HepG2 (cell line): ENCODE measurements around the gene FOXP3. TPM values are rescaled to one million over a fixed set of nuclear protein-coding genes. Genes with fewer than 3 reads are reported as not detected.

Experiments used
- ATAD3A ChIP-seq: sonication (generic); formaldehyde crosslinking; IDR thresholded peaks from 2 replicates; pipeline ENCODE4 v1.4.0; 2020; ENCODE audit warnings: missing genetic modification reagents
- ATF7 ChIP-seq, 2 experiments: fragments of 450-650 bp in 1 of 2; sonication (generic) in 1 of 2; formaldehyde crosslinking in 1 of 2; IDR thresholded peaks; 2 replicates each; pipeline versions ENCODE4 v1.4.0 to v1.6.1; 2016 to 2020; ENCODE audit warnings: antibody characterized with exemption in 1 of 2, mild to moderate bottlenecking in 1 of 2, missing genetic modification reagents in 1 of 2
- BORCS8-MEF2B ChIP-seq: sonication (generic); formaldehyde crosslinking; IDR thresholded peaks from 2 replicates; pipeline ENCODE4 v1.8.0; 2022; ENCODE audit warnings: mild to moderate bottlenecking, missing genetic modification reagents
- ETV5 ChIP-seq: IDR thresholded peaks from 2 replicates; pipeline ENCODE4 v1.6.1; 2018; ENCODE audit warnings: missing biosample characterization, missing genetic modification reagents, inconsistent platforms, borderline replicate concordance
- FOXC1 ChIP-seq: sonication (generic); formaldehyde crosslinking; IDR thresholded peaks from 2 replicates; pipeline ENCODE4 v1.8.0; 2022; ENCODE audit warnings: mild to moderate bottlenecking, missing genetic modification reagents, borderline replicate concordance
- FOXJ3 ChIP-seq: sonication (generic); formaldehyde crosslinking; IDR thresholded peaks from 2 replicates; pipeline ENCODE4 v1.4.0; 2020; ENCODE audit warnings: missing genetic modification reagents, mild to moderate bottlenecking, borderline replicate concordance
- GTF3A ChIP-seq: sonication (generic); formaldehyde crosslinking; conservative IDR thresholded peaks from 2 replicates; pipeline ENCODE4 v1.4.0; 2020; ENCODE audit warnings: mild to moderate bottlenecking, missing genetic modification reagents
- HDAC2 ChIP-seq: sonication (generic); formaldehyde crosslinking; IDR thresholded peaks from 2 replicates; pipeline ENCODE4 v1.4.0; 2020; ENCODE audit warnings: missing genetic modification reagents
- HNF4G ChIP-seq, 2 experiments: sonication (generic) in 1 of 2; formaldehyde crosslinking in 1 of 2; IDR thresholded peaks; 2 replicates each; pipeline versions ENCODE4 v1.4.0 to v1.6.1; 2011 to 2020; ENCODE audit warnings: borderline replicate concordance in 2 of 2, low read depth in 2 of 2, mild to moderate bottlenecking in 2 of 2, low read length in 1 of 2, missing genetic modification reagents in 1 of 2, moderate library complexity in 1 of 2
- KAT8 ChIP-seq: IDR thresholded peaks from 2 replicates; pipeline ENCODE4 v1.6.1; 2016; ENCODE audit warnings: missing genetic modification reagents, missing compliant biosample characterization
- NKX3-1 ChIP-seq: sonication (generic); formaldehyde crosslinking; IDR thresholded peaks from 2 replicates; pipeline ENCODE4 v1.5.0; 2020; ENCODE audit warnings: missing genetic modification reagents
- SALL1 ChIP-seq: sonication (generic); formaldehyde crosslinking; IDR thresholded peaks from 2 replicates; pipeline ENCODE4 v1.8.0; 2022; ENCODE audit warnings: mild to moderate bottlenecking, missing genetic modification reagents
- SRSF1 ChIP-seq: fragments of 200-400 bp; formaldehyde crosslinking; optimal IDR thresholded peaks from 2 replicates; pipeline ENCODE3; 2017; ENCODE audit warnings: mild to moderate bottlenecking, low read depth, low read length, moderate library complexity
- ZFY ChIP-seq: sonication (generic); formaldehyde crosslinking; IDR thresholded peaks from 2 replicates; pipeline ENCODE4 v1.4.0; 2020; ENCODE audit warnings: missing genetic modification reagents
- ZNF879 ChIP-seq: sonication (generic); formaldehyde crosslinking; IDR thresholded peaks from 2 replicates; pipeline ENCODE4 v1.8.1; 2023; ENCODE audit warnings: missing genetic modification reagents
- polyA plus RNA-seq, 8 experiments: library from polyadenylated mRNA; depleted of rRNA in 3 of 8; stranded (reverse) in 7 of 8; unstranded in 1 of 8; fragments of >200 nt; fragmentation: Illumina TruSeq in 4 of 8; extraction: Trizol in 4 of 8; gene quantifications; 2 replicates each; pipeline versions ENCODE4 v1.2.1 to v1.2.3, GENCODE V29; 2011 to 2016; ENCODE audit warnings: low read depth in 4 of 8, missing spikeins in 1 of 8, mixed read lengths in 1 of 8; ENCODE audit not compliant: insufficient read depth in 1 of 8
- total RNA-seq, 5 experiments: library from RNA; depleted of rRNA; stranded (reverse); fragments of >200 nt; fragmentation: Illumina TruSeq; extraction: Trizol; gene quantifications; 2 replicates each; pipeline ENCODE4 v1.2.3, GENCODE V29; 2016; ENCODE audit warnings: low read depth in 1 of 5
- TF ChIP-seq, protein P1 (sequence below): sonication (generic); formaldehyde crosslinking; IDR thresholded peaks from 2 replicates; pipeline ENCODE4 v1.5.0; 2020; ENCODE audit warnings: mild to moderate bottlenecking, missing genetic modification reagents
- TF ChIP-seq, protein P2 (sequence below): sonication (generic); formaldehyde crosslinking; IDR thresholded peaks from 2 replicates; pipeline ENCODE4 v1.9.0; 2022; ENCODE audit warnings: missing genetic modification reagents, mild to moderate bottlenecking, borderline replicate concordance
- TF ChIP-seq, protein P3 (sequence below): sonication (generic); formaldehyde crosslinking; conservative IDR thresholded peaks from 2 replicates; pipeline ENCODE4 v1.8.0; 2022; ENCODE audit warnings: low read depth, missing genetic modification reagents
- TF ChIP-seq, protein P4 (sequence below): sonication (generic); formaldehyde crosslinking; IDR thresholded peaks from 2 replicates; pipeline ENCODE4 v1.4.0; 2020; ENCODE audit warnings: mild to moderate bottlenecking, missing genetic modification reagents

The FOXP3 gene
- total and polyA plus RNA-seq, 2 of the 13 experiments (the other 11 are each of a cell fraction or from before 2014, with no cell fraction given), result 0.04 TPM; not detected in 1

GRCh38 chrX:49269010-49269766, 4.7 kb upstream of the FOXP3 start (continued):
- TF ChIP-seq FOXC1 (no peak; the same call in 1 of the 2 replicates), ATF7 (IDR thresholded peaks at IDR 0.05) (no peak), ATF7 (CRISPR knock-in tag; IDR thresholded peaks at IDR 0.05) (no peak), ATAD3A (CRISPR knock-in tag) (no peak), ZNF879 (CRISPR knock-in tag) (no peak), HDAC2 (CRISPR knock-in tag) (no peak), HNF4G (IDR thresholded peaks at IDR 0.05; ENCODE audit: borderline replicate concordance, low read depth, low read length) (no peak), HNF4G (CRISPR knock-in tag; IDR thresholded peaks at IDR 0.05; ENCODE audit: borderline replicate concordance, low read depth) (no peak), BORCS8-MEF2B (CRISPR knock-in tag) (no peak), FOXJ3 (CRISPR knock-in tag) (no peak), GTF3A (CRISPR knock-in tag) (no peak), NKX3-1 (CRISPR knock-in tag) (no peak), ETV5 (CRISPR knock-in tag) (no peak; the same call in 1 of the 2 replicates), KAT8 (CRISPR knock-in tag) (peak; percentile 17; the same call in 1 of the 2 replicates), SALL1 (CRISPR knock-in tag) (peak; percentile 20; the same call in 1 of the 2 replicates), SRSF1 (no peak), ZFY (CRISPR knock-in tag) (no peak)
- TF ChIP-seq, protein P1, sequence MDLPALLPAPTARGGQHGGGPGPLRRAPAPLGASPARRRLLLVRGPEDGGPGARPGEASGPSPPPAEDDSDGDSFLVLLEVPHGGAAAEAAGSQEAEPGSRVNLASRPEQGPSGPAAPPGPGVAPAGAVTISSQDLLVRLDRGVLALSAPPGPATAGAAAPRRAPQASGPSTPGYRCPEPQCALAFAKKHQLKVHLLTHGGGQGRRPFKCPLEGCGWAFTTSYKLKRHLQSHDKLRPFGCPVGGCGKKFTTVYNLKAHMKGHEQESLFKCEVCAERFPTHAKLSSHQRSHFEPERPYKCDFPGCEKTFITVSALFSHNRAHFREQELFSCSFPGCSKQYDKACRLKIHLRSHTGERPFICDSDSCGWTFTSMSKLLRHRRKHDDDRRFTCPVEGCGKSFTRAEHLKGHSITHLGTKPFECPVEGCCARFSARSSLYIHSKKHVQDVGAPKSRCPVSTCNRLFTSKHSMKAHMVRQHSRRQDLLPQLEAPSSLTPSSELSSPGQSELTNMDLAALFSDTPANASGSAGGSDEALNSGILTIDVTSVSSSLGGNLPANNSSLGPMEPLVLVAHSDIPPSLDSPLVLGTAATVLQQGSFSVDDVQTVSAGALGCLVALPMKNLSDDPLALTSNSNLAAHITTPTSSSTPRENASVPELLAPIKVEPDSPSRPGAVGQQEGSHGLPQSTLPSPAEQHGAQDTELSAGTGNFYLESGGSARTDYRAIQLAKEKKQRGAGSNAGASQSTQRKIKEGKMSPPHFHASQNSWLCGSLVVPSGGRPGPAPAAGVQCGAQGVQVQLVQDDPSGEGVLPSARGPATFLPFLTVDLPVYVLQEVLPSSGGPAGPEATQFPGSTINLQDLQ (CRISPR knock-in tag), result no peak
- TF ChIP-seq, protein P2, sequence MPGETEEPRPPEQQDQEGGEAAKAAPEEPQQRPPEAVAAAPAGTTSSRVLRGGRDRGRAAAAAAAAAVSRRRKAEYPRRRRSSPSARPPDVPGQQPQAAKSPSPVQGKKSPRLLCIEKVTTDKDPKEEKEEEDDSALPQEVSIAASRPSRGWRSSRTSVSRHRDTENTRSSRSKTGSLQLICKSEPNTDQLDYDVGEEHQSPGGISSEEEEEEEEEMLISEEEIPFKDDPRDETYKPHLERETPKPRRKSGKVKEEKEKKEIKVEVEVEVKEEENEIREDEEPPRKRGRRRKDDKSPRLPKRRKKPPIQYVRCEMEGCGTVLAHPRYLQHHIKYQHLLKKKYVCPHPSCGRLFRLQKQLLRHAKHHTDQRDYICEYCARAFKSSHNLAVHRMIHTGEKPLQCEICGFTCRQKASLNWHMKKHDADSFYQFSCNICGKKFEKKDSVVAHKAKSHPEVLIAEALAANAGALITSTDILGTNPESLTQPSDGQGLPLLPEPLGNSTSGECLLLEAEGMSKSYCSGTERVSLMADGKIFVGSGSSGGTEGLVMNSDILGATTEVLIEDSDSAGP (CRISPR knock-in tag), result no peak; the same call in 1 of the 2 replicates
- TF ChIP-seq, protein P3, sequence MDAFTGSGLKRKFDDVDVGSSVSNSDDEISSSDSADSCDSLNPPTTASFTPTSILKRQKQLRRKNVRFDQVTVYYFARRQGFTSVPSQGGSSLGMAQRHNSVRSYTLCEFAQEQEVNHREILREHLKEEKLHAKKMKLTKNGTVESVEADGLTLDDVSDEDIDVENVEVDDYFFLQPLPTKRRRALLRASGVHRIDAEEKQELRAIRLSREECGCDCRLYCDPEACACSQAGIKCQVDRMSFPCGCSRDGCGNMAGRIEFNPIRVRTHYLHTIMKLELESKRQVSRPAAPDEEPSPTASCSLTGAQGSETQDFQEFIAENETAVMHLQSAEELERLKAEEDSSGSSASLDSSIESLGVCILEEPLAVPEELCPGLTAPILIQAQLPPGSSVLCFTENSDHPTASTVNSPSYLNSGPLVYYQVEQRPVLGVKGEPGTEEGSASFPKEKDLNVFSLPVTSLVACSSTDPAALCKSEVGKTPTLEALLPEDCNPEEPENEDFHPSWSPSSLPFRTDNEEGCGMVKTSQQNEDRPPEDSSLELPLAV (CRISPR knock-in tag), result no peak
- TF ChIP-seq, protein P4, sequence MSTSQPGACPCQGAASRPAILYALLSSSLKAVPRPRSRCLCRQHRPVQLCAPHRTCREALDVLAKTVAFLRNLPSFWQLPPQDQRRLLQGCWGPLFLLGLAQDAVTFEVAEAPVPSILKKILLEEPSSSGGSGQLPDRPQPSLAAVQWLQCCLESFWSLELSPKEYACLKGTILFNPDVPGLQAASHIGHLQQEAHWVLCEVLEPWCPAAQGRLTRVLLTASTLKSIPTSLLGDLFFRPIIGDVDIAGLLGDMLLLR, result no peak
